ENCODE results near the gene DUSP22.
"Not testable (repeated sequence)": the region's sequence is repeated elsewhere in the genome, so short reads cannot be mapped to it uniquely, and the experiment has no call there.

The DUSP22 gene

GRCh38 chr6:279341-280029 is 12.8 kb upstream of the DUSP22 start:
- DNase-seq (ENCODE audit: low read depth in 2 of 2, low spot score in 1 of 2): no peak

DNA sequence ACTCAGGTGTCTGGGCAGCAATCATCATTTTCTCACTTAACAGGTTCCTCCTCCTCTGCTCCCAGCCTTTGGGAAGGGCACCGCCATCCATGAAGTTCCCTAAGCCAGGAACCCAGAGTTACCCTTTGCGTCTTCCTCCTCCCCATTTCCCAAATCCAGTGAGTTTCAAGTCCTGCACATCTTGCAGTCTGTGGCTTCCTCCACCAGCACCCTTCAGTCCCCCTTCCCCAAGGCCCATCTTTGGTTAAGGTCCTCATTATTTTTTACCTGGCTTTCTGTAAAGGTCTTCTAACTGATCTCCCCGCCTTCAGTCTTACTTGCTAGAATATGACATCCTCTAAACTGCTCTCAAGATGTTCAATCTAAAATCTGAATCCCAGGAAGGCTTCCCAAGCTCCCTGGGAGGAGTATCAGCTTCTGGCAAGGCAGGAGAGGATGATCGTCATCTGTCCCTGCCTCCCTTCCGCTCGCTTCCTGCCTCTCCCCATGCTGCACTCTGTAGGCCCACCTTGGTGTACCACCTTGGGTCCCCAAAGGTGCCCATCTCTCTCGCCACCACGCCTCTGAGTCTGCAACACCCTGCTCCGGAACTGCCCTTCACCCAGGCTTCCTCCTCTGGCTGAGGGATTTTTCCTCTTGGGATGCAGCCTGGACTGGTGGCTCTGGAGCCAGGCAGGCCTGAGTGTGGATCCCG is 11.4 kb upstream of the DUSP22 start:
- no peak for DNase-seq (ENCODE audit: low read depth in 2 of 2, low spot score in 1 of 2)

DNA sequence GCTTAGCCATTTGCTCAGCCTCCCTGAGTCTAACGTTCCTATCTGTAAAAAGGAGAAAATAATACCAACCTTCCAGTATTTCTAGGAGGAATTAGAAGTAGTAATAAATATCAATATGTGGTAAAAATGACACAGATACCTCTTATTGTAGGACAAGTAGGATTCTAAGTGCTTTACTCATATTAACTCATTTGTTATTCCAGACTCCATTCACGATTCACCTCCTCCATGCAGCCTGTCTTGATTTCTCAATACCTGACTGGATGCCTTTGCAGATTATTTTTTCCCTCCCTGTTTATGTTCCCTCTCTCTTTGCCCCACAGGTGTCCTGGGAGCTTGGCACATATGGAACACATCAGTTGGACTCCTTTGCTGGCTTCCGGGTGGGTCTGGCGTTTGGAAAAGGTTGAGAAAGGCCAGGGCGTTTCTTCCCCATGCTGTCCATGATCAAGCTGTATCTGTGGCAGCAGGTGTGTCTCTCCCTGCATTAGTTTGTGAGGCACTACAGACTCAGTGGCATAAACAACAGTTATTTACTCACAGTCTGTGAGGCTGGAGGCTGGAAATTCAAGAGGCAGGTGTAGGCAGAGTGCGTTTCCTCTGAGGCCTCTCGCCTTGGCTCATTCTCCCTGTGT is 10.7 kb upstream of the DUSP22 start:
- no peak for DNase-seq (ENCODE audit: low read depth in 2 of 2, low spot score in 1 of 2)

DNA sequence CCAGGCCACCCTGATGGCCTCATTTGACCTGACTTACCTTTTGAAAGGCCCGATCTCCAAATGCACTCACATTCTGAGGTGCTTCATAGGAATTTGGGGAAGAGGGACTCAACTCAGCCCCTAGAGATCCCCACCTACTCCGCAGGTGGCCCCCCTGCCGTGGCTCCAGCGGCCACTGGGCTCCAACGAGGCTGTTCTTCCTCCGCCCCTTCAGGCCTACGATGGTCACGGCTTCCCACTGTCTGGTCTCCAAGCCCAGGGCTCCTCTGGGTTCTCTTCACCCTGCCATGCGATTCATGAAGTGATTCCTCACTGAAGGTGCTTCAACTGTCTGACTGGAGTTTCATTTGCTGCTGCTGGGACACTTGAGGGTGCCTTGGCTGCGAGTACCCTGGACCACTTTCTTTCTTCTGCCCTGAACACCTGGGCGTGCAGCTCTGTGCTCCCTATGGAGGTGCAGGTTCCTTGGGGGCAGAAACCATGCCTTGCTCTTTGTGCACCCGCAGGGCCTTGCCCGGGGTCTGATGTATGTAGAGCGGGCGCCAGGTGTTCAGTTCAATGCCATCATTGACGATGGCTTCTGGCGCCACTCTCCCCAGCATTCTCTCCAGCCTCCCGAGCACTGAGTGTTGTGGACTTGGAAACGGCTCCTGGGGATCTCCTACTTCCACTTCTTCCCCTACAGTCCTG is 10.0 kb upstream of the DUSP22 start:
- no peak for DNase-seq (ENCODE audit: low read depth in 2 of 2, low spot score in 1 of 2)

- DNase-seq (ENCODE audit: low read depth in 2 of 2, low spot score in 1 of 2): no peak
These were observed 9.3 kb upstream of the DUSP22 start for GRCh38 chr6:282867-283416.

GRCh38 chr6:284486-284885 is 7.8 kb upstream of the DUSP22 start:
- DNase-seq (ENCODE audit: low read depth in 2 of 2, low spot score in 1 of 2): no peak

DNA sequence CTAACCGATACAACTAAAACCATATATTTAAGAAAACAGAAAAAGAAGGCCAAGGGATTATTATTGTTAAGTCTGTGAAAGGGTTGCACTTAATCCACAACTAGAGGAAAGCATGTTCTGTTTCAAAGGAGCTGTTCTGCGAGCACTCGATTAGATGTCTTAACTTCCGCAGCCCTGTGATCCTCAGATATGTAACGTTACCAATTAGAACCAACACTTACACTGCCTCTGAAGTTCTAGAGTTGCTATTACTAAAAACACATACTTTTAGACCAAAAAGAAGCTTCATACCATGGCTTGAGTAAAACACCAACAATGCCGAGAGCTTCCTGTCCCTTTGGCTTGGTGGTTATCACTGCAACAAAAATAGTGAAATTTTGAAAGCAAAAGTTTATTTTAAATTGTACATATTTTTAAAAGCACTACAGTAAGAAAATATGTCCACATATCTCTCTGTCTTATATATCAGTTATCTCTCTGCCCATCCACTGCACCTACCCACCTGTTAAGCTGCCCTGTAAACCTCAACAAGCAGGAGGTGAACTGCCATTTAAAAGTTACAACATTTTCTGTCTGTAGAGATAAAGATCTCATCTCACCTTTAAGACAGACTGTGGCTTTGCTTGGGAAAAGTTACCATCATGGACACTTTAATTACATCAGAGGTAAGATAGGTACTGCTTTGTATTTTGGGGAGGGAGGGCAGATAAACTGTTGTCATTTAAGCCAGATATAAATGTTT is 7.1 kb upstream of the DUSP22 start:
- DNase-seq (ENCODE audit: low read depth in 2 of 2, low spot score in 1 of 2): no peak

GRCh38 chr6:285902-286301 is 6.4 kb upstream of the DUSP22 start:
- DNase-seq (ENCODE audit: low read depth in 2 of 2, low spot score in 1 of 2): not testable (repeated sequence)

DNA sequence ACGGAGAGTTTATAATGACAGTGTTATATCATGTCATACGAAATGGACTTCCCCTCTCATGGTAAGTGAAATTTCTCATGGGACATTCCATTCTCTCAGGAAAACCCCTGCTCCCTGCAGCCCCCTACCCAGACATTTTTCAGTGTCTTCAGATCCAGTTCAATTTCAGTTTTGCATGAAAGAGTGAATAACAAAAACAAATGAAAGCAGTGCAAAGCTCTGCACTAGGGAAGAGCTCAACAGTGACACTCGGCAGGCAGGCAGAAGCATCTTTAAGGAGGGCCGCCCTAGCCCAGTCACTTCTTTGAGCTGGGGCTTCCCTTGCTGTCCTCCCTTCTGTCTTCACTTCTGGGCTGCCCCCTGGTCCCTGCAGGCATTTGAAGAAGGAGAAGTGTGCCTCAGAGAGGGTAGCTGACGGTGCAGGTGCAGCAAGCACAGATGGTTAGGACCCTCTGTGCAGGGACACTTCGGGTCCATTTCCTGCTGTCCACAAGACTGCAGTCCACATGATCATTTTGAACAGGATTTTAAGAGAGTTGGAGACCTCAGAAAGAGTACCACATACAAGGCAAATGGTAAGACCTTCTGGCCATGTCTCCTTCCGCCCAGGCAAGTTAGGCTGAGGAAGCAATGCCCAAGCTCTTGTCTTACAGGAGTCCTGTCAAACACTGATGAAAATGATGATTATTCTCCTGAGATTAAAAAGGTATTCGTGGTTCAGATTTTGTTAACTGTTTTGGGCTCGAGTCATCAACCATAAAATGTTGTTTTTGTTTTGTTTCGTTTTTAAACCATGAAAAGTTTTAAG is 5.4 kb upstream of the DUSP22 start:
- no peak for DNase-seq (ENCODE audit: low read depth in 2 of 2, low spot score in 1 of 2)

DNA sequence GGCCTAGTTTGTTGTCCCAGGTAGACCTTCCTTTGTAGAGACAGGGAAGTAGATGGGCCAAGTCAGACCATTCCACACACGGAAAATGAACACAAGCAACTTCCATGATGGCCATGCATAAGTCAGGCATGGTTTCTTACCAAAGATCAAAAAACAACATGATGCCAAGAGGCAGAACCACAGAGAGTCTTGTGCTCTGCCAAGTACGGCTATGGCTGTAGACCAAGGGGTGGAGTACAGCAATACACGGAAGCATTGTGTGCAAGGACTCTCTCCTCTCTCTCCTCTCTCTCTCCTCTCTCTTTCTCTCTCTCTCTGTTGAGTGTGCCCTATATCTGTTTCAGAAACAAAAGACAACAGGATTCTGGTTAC is 4.8 kb upstream of the DUSP22 start:
- DNase-seq (ENCODE audit: low read depth in 2 of 2, low spot score in 1 of 2): no peak

DNA sequence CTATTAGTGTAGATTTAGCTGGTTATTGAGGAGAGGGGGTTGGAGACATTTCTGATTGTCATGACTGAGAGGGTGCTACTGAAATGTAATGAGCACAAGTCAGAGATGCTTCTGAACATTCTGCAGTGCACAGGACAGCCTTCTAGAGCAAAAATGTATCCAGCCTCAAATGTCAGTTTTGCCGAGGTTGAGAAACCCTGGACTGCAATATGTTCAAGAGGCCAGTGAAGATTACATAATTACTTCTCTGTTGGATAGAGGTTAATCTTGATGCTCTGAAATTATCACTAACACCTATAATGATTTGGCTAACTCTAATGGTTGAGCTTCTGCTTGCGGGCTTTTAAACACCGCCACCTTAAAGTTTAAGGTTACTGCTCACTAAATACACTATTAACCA is 3.4 kb upstream of the DUSP22 start:
- DNase-seq (ENCODE audit: low read depth in 2 of 2, low spot score in 1 of 2): no peak

- DNase-seq (ENCODE audit: low read depth in 2 of 2, low spot score in 1 of 2): no peak
These were observed 2.0 kb upstream of the DUSP22 start for GRCh38 chr6:290111-290922.

DNA sequence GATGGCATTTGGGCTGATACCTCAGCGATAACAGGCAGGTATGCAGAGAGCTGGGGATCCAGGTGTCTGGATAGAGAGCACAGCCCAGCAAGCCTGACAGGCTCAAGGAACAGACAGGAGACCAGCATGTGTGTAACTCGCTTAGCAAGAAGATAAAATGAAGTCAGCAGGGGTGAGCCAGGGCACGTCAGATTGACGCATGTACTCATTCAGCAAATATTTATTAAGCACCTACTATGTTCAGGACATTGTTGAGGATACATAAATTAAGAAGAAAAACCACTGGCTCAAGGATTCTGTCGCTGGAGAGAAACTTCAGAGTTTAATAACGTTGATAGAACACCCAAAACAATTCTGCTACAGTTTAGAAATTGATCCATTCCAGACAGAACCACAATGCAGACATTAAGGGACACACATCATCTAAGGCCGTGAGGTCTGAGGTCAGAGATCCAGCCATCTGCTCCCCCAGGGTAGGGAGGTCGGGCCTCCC is 1.0 kb upstream of the DUSP22 start:
- DNase-seq (ENCODE audit: low read depth in 2 of 2, low spot score in 1 of 2): no peak

DNA sequence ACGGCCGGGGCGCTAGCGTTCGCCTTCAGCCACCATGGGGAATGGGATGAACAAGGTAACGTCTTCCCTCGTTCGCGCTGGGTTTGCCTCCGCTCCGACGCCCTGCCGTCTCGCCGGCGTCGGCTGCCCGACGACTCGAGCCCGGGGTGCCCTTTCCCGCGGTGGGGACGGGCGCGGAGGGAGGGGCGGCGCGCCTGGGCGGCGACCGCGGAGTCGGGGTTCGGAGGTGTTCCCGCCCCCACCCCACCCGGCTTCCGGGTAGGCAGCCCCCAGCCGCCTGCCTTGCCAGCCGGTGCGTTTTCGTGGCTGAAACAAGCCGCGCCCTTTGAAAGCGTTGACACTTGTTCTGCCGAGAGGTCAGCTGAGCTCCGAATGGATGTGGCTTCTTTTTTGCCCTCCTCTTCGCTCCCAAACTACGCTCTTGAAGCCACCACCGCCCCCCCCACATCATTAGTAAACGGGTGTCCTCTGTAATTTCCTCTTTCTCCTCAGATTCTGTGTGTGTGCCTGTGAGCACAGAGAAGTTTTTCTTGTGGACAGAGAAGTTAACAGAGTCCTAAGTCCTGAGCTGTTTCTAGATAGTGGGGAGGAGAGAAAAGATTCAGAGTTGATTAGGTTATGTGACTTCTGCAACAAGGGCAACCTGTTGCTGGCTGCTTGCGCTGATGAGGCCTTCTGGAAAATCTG is 362 bp downstream of the DUSP22 start:
- peak; percentile 62 to 65 for DNase-seq (ENCODE audit: low read depth in 2 of 2, low spot score in 1 of 2)

DNA sequence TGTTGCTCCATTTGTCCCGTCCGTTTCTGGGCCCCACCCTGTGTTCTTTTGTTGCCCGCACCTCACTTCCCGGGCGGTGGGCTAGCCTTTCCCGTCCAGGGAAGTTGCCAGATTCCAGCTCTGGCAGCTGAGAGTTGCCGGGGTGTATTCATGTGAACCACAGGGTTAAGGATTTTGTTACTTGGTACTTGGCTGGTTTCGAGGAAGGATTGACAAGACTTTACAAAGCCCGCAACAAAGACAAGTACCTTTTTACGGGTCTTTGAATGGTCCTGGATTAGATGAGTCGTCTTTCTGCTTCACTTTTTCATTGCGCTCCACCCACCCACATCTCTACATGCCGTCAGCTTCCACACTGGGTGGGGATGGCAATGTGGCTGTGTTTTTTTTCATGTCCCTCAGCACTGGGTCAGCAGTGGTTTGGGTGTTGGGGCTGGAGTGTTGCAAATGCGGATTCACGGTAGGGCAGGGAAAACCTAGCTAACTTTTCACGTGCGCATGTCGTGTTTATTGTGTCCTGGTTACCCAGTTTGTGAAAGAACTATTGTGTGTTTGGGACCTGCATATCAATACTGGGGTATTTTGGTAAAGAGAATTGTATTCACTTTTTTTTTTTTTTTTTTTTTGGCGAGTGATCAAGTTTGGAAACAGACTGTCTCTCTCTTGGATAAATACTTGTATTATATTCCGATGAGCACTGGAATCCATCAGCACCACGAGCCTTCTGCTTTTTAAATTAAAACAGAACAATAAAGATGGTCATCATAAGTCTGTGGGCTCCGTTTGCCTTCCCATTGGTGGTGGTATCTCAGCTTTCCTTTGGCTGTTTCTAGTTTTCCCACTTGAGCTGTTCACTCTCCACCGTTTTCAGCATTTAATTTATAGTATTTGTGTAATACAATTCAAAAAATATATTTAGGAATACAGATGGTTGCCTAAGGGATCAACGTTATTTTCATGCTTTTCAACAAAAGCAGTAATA is 1.2 kb downstream of the DUSP22 start:
- DNase-seq (ENCODE audit: low read depth in 2 of 2, low spot score in 1 of 2): peak in 1 of 2 donors; percentile 13

DNA sequence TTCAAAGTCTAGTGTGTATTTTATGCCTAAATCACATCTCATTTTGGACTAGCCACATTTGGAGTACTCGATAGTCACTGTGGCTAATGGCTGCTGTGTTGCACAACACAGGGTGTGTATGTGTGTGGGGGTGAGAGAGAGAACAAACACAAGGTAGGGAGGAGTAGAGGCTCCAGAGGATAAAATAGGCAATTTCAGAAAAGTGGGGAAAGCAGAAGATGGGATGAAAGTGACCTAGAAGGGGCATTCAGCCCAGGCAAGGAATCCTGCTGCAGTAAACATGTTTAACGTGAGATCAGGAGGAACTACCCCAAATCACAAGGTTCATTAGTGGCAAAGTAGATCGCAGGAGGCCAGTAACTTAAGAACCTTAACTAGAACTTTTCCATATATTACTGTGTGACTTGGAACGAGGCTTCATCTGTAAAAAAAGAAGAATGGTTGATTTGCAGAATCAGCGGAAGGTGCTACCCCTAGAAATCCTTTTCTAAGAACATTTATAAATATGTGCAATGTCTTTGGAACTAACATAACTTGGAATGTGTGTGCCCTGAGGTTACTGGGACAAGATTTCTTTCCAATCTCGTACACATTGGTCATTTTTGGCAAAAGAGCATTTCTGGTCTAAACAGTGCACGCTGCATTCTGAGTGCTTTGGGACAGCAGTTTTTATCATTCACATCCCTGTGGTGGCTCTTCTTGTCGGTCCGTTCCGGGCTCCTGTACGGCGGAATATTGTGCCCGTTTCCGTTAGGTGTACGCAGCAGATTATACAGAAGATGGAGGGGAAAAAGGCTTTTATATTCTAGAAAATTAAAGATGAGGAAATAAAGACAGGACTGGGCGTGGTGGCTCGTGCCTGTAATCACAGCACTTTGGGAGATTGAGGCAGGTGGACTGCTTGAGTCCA is 2.6 kb downstream of the DUSP22 start:
- no peak for DNase-seq (ENCODE audit: low read depth in 2 of 2, low spot score in 1 of 2)

Data from stimulated activated CD8-positive, alpha-beta memory T cell treated with anti-CD3 and anti-CD28 coated beads, Interleukin-4, amount 100 ng/mL, for 1 hour (primary cell).